SIG-M5 treated with dmso at 0.1 percent for 504 hours (cell line): Measurements from ENCODE around the gene GRHL1.

ENCODE experiments used
- DNase-seq: peaks from one replicate; lab custom pipeline; 2025; ENCODE audit not compliant: unreplicated experiment; lab: John Stamatoyannopoulos, UW

The GRHL1 gene

DNA sequence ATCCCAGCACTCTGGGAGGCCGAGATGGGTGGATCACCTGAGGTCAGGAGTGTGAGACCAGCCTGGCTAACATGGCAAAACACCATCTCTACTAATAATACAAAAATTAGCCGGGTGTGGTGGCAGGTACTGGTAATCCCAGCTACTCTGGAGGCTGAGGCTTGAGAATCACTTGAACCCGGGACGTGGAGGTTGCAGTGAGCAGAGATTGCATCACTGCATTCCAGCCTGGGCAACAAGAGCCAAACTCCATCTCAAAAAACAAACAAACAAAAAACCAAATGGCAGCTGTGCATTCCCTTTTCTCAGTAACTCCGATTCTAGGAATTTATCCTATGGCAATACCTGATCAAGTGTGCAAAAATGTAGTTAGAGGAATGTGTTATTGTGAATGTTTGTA, 4.7 kb upstream of the GRHL1 start:
- no peak for DNase-seq

- no peak for DNase-seq
Observed at GRCh38 chr2:9948721-9949120, 2.8 kb upstream of the GRHL1 start.

GRCh38 chr2:9949239-9949991, 2.1 kb upstream of the GRHL1 start:
- no peak for DNase-seq

GRCh38 chr2:9949992-9950520, 1.4 kb upstream of the GRHL1 start:
- DNase-seq, result no peak

DNA sequence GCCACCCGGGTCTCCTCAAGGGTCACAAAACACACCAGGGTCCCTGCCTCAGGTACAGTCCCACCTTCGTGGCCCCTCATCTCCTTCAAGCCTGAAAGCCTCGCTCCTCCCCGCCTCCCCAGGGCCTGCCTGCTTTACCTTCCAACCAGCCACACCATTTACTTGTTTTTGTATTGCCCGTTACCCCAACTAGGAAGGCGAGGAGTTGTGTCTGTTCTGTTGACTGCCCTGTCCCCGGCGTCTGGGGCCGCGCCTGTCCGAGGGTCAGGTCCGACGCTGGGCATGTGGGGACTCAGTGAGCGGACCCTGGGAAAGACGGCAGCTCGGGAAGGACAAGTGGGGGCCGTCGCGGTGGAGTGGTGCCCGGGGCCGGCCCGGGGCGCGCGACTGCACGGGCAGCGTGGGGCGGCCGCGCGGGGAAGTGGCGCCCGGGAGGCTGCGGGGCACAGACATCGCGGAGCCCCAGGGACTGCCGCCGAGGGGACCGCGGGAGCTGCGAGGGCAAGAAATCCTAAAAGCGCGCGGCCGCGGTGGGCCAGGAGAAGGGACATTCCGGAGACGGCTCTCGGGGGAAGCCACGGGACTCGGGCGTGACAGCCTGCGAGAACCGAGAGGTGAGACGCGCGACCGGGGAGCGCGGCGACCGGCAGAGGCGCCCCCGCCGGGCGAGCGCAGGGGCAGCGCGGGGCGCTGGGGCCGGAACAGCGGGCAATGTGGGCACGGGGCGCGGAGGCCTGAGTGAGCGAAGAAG, 797 bp upstream of the GRHL1 start:
- DNase-seq, result peak; percentile 51

DNA sequence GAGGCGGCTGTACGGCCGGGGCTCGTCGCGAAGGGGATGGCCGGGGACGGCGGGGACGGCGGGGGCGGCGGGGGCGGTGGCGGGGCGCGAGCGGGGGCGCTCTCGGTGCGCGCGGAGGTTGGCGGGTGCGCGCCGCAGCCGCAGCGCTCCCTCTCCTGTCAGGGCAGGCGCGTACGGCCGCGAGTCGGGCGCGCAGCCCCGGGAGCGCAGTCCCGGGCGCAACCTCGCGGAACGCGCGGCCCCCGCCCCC, 296 bp upstream of the GRHL1 start:
- DNase-seq, result no peak

GRCh38 chr2:9952286-9952737, 819 bp downstream of the GRHL1 start:
- no peak for DNase-seq

- no peak for DNase-seq
Observed at GRCh38 chr2:9952856-9953503, 1.5 kb downstream of the GRHL1 start.

GRCh38 chr2:9954136-9954535, 2.6 kb downstream of the GRHL1 start:
- DNase-seq, result no peak

- DNase-seq, result no peak
Observed at GRCh38 chr2:9958057-9958456, 6.6 kb downstream of the GRHL1 start.

GRCh38 chr2:9959262-9959661, 7.8 kb downstream of the GRHL1 start:
- no peak for DNase-seq

- DNase-seq, result no peak
Observed at GRCh38 chr2:9961013-9961412, 9.5 kb downstream of the GRHL1 start.

- DNase-seq, result no peak
Observed at GRCh38 chr2:9964334-9964980, 13.0 kb downstream of the GRHL1 start.

DNA sequence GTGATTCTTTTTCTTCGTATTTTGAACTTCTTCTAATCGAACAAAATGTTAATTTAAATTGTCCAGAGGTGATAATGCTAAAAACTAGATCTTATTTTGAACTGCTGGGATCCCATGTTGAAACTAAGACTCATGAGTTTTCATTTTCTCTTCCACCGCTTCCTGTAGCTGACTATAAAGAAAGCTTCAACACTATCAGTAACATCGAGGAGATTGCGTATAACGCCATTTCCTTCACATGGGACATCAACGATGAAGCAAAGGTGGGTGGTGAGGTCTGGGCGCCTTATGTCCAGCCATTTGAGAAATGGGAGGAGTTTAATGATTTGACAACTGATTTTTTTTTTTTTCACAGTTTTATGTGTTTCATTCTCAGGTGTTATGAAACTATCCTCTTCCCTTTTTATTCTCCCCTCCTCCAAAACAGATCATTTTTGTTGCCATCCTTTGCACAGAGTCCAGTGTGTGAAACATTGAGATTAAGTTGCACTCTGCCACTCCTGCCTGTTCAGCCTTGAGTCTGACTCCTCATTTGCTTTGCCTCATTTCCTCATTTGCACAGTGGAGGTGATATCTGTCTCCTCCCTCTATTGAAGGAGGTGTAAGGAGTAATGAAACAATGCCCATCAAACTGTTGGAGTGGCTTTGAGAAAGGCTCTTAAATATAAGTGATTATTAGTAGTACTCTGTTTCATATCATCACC, 13.8 kb downstream of the GRHL1 start:
- DNase-seq, result no peak

- DNase-seq, result no peak
Observed at GRCh38 chr2:9966491-9967022, 15.1 kb downstream of the GRHL1 start.

DNA sequence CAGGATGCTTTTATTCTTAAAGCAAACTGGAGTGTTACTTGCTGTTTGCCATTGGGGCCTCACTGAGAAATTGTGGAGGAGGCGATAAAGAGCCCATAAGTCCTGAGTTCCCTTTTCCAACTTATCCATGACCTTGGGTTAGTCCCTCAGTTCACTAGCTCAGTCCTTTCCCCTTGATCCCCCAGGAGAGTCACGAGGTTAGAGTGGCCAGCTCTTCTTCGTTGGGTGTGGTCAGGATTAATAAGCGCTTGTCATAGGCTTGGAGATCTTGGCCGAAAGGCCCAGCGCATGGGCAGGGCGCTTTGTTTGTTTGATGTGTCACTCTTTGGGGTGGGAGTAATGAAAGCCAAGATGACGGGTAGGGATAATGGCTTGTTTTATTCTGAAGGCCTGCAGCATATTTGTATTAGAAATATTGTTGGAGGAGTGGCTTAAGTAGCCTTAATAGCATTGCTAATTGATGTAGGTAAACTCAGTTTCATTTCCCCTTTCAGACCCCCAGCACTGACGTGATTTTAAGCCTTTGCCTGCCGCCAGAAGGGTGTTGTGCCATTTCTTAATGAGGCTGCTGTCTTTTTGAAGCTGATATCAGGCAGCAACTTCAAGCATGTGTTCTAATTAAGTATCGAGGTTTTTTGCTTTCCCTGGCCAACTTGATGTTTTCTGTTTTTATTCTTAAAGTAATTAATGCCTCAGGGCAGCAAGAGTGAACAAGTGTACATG, 15.7 kb downstream of the GRHL1 start:
- no peak for DNase-seq

- no peak for DNase-seq
Observed at GRCh38 chr2:9968553-9969497, 17.3 kb downstream of the GRHL1 start.

GRCh38 chr2:9970200-9971044, 18.9 kb downstream of the GRHL1 start:
- no peak for DNase-seq
